GM12872 (cell line): ENCODE data around the gene RPL10.

Source experiments
- CTCF ChIP-seq: IDR thresholded peaks from 3 replicates; pipeline ENCODE4 v1.5.1; 2011; ENCODE audit warnings: low read depth, mild to moderate bottlenecking, low read length, moderate library complexity; ENCODE audit not compliant: insufficient read depth

RPL10 gene

GRCh38 chrX:154403858-154404257, 5.7 kb downstream of the RPL10 start:
- TF ChIP-seq CTCF, result no peak

GRCh38 chrX:154404625-154405192, 6.5 kb downstream of the RPL10 start:
- TF ChIP-seq CTCF, result no peak

GRCh38 chrX:154408659-154409221, 10.6 kb downstream of the RPL10 start:
- no peak for TF ChIP-seq CTCF

GRCh38 chrX:154409222-154409871, 11.2 kb downstream of the RPL10 start, which contains the start of gene DNASE1L1:
Gene DNASE1L1, minus strand, starts transcription at chrX:154409254. Its CDS starts 3,686 bp downstream, at chrX:154405568.
- TF ChIP-seq CTCF, result no peak

GRCh38 chrX:154411981-154412340, 13.8 kb downstream of the RPL10 start:
- no peak for TF ChIP-seq CTCF

- TF ChIP-seq CTCF, result no peak
These were observed 14.3 kb downstream of the RPL10 start for GRCh38 chrX:154412468-154412867.

GRCh38 chrX:154413142-154413541, 15.0 kb downstream of the RPL10 start:
- TF ChIP-seq CTCF, result no peak
